SK-N-MC (cell line): Measurements from ENCODE around the gene DZIP1.
"Not testable (repeated sequence)": the region's sequence is repeated elsewhere in the genome, so short reads cannot be mapped to it uniquely, and the experiment has no call there.

Experiments used
- DNase-seq: peaks from one replicate; pipeline ENCODE4 v3.0.0-alpha.2; 2011; ENCODE audit warnings: low read depth, low spot score
- H3K27ac ChIP-seq: fragments of 200-600 bp; sonication (generic); 2 replicates; pipeline ENCODE4 v1.5.1; 2016; ENCODE audit warnings: mixed run types
- H3K36me3 ChIP-seq: fragments of 200-600 bp; sonication (generic); 2 replicates; pipeline ENCODE4 v1.6.1; 2017; ENCODE audit warnings: antibody characterized with exemption, low read length, mixed read lengths; ENCODE audit not compliant: insufficient read depth
- H3K4me3 ChIP-seq: fragments of 200-600 bp; sonication (generic); 2 replicates; pipeline ENCODE4 v1.5.1; 2016
- H3K9ac ChIP-seq: fragments of 200-600 bp; sonication (generic); 2 replicates; pipeline ENCODE4 v1.8.0; 2017; ENCODE audit warnings: mixed run types, mixed read lengths; ENCODE audit not compliant: insufficient read length
- H3K9me3 ChIP-seq: fragments of 200-600 bp; sonication (generic); 2 replicates; pipeline ENCODE4 v1.6.1; 2017; ENCODE audit warnings: low read depth, mild to moderate bottlenecking, antibody characterized with exemption, low read length, moderate library complexity, mixed read lengths
- EZH2 ChIP-seq: fragments of 200-600 bp; sonication (generic); IDR thresholded peaks from one replicate; pipeline ENCODE4 v1.6.1; 2017; ENCODE audit warnings: antibody characterized with exemption
- FOXP2 ChIP-seq: optimal IDR thresholded peaks from 2 replicates; pipeline ENCODE3; 2011; ENCODE audit warnings: mild to moderate bottlenecking, moderate library complexity; ENCODE audit not compliant: insufficient read depth; ENCODE audit errors: extremely low read length, control extremely low read depth
- POLR2AphosphoS5 ChIP-seq: IDR thresholded peaks from 2 replicates; pipeline ENCODE4 v1.6.1; 2012; ENCODE audit warnings: mild to moderate bottlenecking, low read depth, low read length, borderline replicate concordance

DZIP1 gene

GRCh38 chr13:95676762-95677563, 32.5 kb upstream of the DZIP1 start, which contains the start of gene DNAJC3:
Gene DNAJC3, plus strand, starts transcription at chr13:95677139. Its CDS starts 117 bp downstream, at chr13:95677256.
- H3K4me3 ChIP-seq: peak within 1 kb of the TSS; percentile 97
- TF ChIP-seq EZH2 (no peak), FOXP2 (peak; percentile 63), POLR2AphosphoS5 (peak; percentile 74; the same call in 1 of the 2 replicates)

GRCh38 chr13:95676105-95676761, 31.7 kb upstream of the DZIP1 start:
- Histone ChIP-seq H3K36me3 (no peaks in the 10 kb centered on the region), H3K27ac (no peak overlapping the region), H3K4me3 (peak overlapping the region; percentile 97), H3K9me3 (no peaks in the 10 kb centered on the region), H3K9ac (peak overlapping the region; percentile 79)
- TF ChIP-seq POLR2AphosphoS5 (no peak), FOXP2 (no peak), EZH2 (no peak)
- no peak for DNase-seq

More at GRCh38 chr13:95676762-95677563, 32.5 kb upstream of the DZIP1 start, which contains the start of gene DNAJC3:
- no peak within 1 kb of the TSS for H3K27ac ChIP-seq
- H3K36me3 ChIP-seq: no peaks in the 10 kb centered on the region
- no peaks in the 10 kb centered on the region for H3K9me3 ChIP-seq
- peak; percentile 48 for DNase-seq
- peak within 1 kb of the TSS; percentile 87 for H3K9ac ChIP-seq

DNA sequence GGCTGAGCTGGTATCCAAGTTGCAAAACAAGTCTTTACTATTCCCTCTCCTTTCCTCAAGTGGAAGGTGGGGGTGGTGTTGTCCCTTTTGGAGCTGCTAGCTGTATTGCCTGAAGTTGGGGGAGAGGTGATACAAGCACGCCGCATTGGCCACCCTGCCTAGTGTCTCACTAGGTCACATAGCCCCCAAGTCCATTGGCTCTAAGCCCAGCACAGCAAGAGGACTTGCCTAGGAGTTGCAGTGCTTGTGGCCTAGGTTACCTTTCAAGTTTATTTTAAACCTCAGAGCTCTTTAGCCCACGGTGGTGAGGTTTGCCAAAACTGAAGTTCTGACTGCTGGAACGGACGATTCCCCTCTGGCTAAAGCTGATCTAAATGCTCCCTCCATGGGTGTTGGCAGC, 27.1 kb upstream of the DZIP1 start:
- H3K9me3 ChIP-seq: no peaks in the 10 kb centered on the region
- no peak for DNase-seq
- TF ChIP-seq EZH2 (no peak), FOXP2 (no peak), POLR2AphosphoS5 (no peak)
- H3K36me3 ChIP-seq: no peaks in the 10 kb centered on the region
- H3K4me3 ChIP-seq: no peak overlapping the region
- no peak overlapping the region for H3K9ac ChIP-seq
- H3K27ac ChIP-seq: no peak overlapping the region

GRCh38 chr13:95667235-95667634, 22.7 kb upstream of the DZIP1 start:
- DNase-seq, H3K27ac ChIP-seq, H3K4me3 ChIP-seq, H3K9ac ChIP-seq, H3K9me3 ChIP-seq, H3K36me3 ChIP-seq: not testable (repeated sequence)

DNA sequence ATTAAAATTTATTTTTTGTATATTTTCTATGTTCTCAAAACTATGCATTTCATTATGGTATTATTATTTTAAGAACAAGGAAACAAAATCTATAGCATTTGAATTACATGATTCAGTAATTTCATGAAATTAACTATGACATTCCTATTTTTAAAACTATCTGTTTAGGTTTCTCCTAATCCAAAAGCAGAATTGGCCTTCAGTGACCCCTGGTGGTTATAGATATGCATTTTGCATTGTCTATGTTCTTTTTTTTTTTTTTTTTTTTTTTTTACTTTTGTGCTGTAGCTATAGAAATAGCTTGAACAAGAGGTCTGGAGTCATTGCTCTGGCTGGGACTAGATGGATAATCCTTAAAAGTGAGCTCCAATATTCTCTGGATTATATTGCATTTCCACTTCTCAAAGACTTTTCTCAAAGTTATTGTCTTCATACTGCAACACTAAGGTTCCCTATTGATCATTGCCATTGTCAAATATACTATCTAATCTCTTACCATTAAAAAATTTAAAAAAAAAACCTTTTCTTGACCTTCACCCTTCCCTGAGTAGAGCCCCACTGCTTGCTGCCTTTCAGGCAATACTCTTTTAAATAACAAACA, 16.6 kb upstream of the DZIP1 start:
- Histone ChIP-seq H3K9ac (no peak overlapping the region), H3K9me3 (peaks cover 4% of the 10 kb centered on the region; the same call in 1 of the 2 replicates), H3K4me3 (no peak overlapping the region), H3K27ac (no peak overlapping the region), H3K36me3 (no peaks in the 10 kb centered on the region)
- no peak for DNase-seq
- no peak for TF ChIP-seq FOXP2
- no peak for TF ChIP-seq POLR2AphosphoS5
- TF ChIP-seq EZH2: no peak

GRCh38 chr13:95659500-95659899, 15.0 kb upstream of the DZIP1 start:
- DNase-seq: no peak
- H3K9ac ChIP-seq: no peak overlapping the region
- TF ChIP-seq EZH2 (no peak), FOXP2 (no peak), POLR2AphosphoS5 (no peak)
- H3K4me3 ChIP-seq: no peak overlapping the region
- H3K9me3 ChIP-seq: no peaks in the 10 kb centered on the region
- H3K27ac ChIP-seq: no peak overlapping the region
- no peaks in the 10 kb centered on the region for H3K36me3 ChIP-seq

GRCh38 chr13:95656386-95657015, 12.0 kb upstream of the DZIP1 start:
- Histone ChIP-seq H3K27ac (no peak overlapping the region), H3K4me3 (no peak overlapping the region), H3K36me3 (no peaks in the 10 kb centered on the region), H3K9ac (no peak overlapping the region), H3K9me3 (no peaks in the 10 kb centered on the region)
- no peak for TF ChIP-seq POLR2AphosphoS5
- no peak for TF ChIP-seq FOXP2
- TF ChIP-seq EZH2: no peak
- DNase-seq: no peak

DNA sequence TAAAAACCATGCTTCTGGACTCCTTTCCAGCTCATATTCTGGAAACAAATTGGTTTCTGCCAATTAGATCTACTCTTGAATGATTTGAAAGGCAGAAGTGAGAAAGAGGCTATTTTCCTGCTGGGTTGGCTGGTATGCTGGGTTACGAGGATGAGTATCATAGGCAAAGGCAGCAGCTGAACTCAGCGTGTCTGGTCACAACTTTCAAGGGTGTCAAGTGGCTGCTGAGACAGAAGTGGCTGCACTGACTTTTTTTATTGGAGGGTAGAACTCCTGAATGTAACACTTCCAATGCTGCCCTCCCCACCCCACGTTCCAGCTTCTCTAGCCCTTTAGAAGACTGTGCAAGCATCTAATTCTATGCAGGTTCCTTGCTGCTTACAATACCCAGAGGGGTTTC, 8.3 kb upstream of the DZIP1 start:
- no peaks in the 10 kb centered on the region for H3K36me3 ChIP-seq
- no peak for DNase-seq
- no peak overlapping the region for H3K27ac ChIP-seq
- no peak for TF ChIP-seq EZH2
- no peak for TF ChIP-seq POLR2AphosphoS5
- no peak for TF ChIP-seq FOXP2
- no peak overlapping the region for H3K4me3 ChIP-seq
- H3K9ac ChIP-seq: no peak overlapping the region
- no peaks in the 10 kb centered on the region for H3K9me3 ChIP-seq
